DOHH2 (cell line): ENCODE data around the gene SEMA4D.

Source experiments
- H3F3A ChIP-seq: fragments of 200-600 bp; sonication (generic), shearing (Covaris generic); 2 replicates; pipeline ENCODE4 v1.6.0; 2016; ENCODE audit warnings: antibody characterized with exemption, mild to moderate bottlenecking; ENCODE audit not compliant: control insufficient read depth, insufficient read depth
- H3K27ac ChIP-seq: fragments of 200-600 bp; sonication (generic); 2 replicates; pipeline ENCODE4 v1.5.1; 2014; ENCODE audit warnings: low read depth, mild to moderate bottlenecking, low read length, moderate library complexity
- H3K27me3 ChIP-seq: fragments of 200-600 bp; sonication (generic); 2 replicates; pipeline ENCODE4 v1.6.1; 2014; ENCODE audit warnings: mild to moderate bottlenecking, low read length, mixed read lengths; ENCODE audit not compliant: control insufficient read depth
- H3K36me3 ChIP-seq: fragments of 200-600 bp; sonication (generic); 2 replicates; pipeline ENCODE4 v1.6.1; 2014; ENCODE audit warnings: mild to moderate bottlenecking, low read length, moderate library complexity, mixed read lengths; ENCODE audit not compliant: control insufficient read depth
- H3K4me1 ChIP-seq: fragments of 200-600 bp; sonication (generic); 2 replicates; pipeline ENCODE4 v1.6.1; 2014; ENCODE audit warnings: mild to moderate bottlenecking, low read length, mixed read lengths; ENCODE audit not compliant: control insufficient read depth
- H3K4me2 ChIP-seq: fragments of 200-600 bp; sonication (generic); 2 replicates; pipeline ENCODE4 v1.6.0; 2014; ENCODE audit warnings: mild to moderate bottlenecking, low read length, moderate library complexity
- H3K4me3 ChIP-seq: fragments of 200-600 bp; sonication (generic); 2 replicates; pipeline ENCODE4 v1.5.1; 2014; ENCODE audit warnings: mild to moderate bottlenecking, low read length, mixed read lengths
- H3K79me2 ChIP-seq: fragments of 200-600 bp; sonication (generic); 2 replicates; pipeline ENCODE4 v1.6.1; 2014; ENCODE audit warnings: mild to moderate bottlenecking, low read length, mixed read lengths; ENCODE audit not compliant: control insufficient read depth
- H3K9me2 ChIP-seq: fragments of 200-600 bp; sonication (generic); replicated peaks from 2 replicates; pipeline ENCODE4 v1.6.1; 2014; ENCODE audit warnings: mild to moderate bottlenecking, low read length, mixed read lengths; ENCODE audit not compliant: control insufficient read depth
- H3K9me3 ChIP-seq: fragments of 200-600 bp; sonication (generic); 2 replicates; pipeline ENCODE4 v1.6.1; 2014; ENCODE audit warnings: antibody characterized with exemption, low read length, mixed read lengths; ENCODE audit not compliant: control insufficient read depth, insufficient read depth
- H4K20me1 ChIP-seq: fragments of 200-600 bp; sonication (generic); 2 replicates; pipeline ENCODE4 v1.6.0; 2014; ENCODE audit warnings: low read depth, mild to moderate bottlenecking, antibody characterized with exemption, low read length, moderate library complexity; ENCODE audit not compliant: control insufficient read depth, insufficient read depth
- EZH2phosphoT487 ChIP-seq: fragments of 200-600 bp; sonication (generic); IDR thresholded peaks from 2 replicates; pipeline ENCODE4 v1.6.1; 2017; ENCODE audit warnings: borderline replicate concordance, mild to moderate bottlenecking, antibody characterized with exemption, low read length, moderate library complexity, mixed read lengths
- TF ChIP-seq, protein P1 (sequence below): fragments of 200-600 bp; sonication (generic); IDR thresholded peaks from one replicate; pipeline ENCODE4 v1.5.1; 2014; ENCODE audit warnings: antibody characterized with exemption, mild to moderate bottlenecking, low read depth, low read length; ENCODE audit not compliant: poor library complexity, severe bottlenecking

SEMA4D gene

DNA sequence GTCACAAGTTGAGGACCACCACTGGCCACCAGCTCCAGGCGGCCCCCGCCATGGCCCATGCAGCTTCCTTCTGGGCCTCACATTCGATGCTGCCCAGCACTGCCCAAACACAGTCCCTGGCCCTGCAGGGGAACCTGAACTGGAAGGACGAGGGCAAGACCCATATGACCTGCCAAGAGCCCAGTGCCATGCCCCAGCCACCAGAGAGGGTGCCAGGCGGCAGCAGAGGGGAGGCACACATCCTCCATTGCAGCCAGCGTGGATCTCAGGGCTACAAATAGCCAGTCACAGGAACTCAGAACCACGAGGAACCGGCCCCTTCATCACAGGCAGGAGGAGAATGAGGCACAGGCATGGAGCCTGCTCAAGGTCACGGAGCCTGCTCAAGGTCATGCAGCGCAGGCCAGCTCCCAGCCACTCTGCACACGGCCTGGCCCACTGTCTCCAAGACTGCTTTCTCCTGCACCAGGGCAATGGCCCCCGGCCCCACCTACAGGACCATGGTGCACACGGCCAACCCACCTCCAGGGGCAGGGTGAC, 69.6 kb downstream of the SEMA4D start:
- H4K20me1 ChIP-seq, result peaks cover 10% of the 10 kb centered on the region; the same call in 1 of the 2 replicates
- no peaks in the 10 kb centered on the region for H3K9me3 ChIP-seq
- H3K27ac ChIP-seq, result no peak overlapping the region
- H3K36me3 ChIP-seq, result no peaks in the 10 kb centered on the region
- H3K9me2 ChIP-seq, result no peaks in the 10 kb centered on the region
- H3F3A ChIP-seq, result no peaks in the 10 kb centered on the region
- H3K4me1 ChIP-seq, result peaks cover 29% of the 10 kb centered on the region
- no peak overlapping the region for H3K4me2 ChIP-seq
- H3K79me2 ChIP-seq, result no peaks in the 10 kb centered on the region
- H3K4me3 ChIP-seq, result no peak overlapping the region
- TF ChIP-seq, protein P1, sequence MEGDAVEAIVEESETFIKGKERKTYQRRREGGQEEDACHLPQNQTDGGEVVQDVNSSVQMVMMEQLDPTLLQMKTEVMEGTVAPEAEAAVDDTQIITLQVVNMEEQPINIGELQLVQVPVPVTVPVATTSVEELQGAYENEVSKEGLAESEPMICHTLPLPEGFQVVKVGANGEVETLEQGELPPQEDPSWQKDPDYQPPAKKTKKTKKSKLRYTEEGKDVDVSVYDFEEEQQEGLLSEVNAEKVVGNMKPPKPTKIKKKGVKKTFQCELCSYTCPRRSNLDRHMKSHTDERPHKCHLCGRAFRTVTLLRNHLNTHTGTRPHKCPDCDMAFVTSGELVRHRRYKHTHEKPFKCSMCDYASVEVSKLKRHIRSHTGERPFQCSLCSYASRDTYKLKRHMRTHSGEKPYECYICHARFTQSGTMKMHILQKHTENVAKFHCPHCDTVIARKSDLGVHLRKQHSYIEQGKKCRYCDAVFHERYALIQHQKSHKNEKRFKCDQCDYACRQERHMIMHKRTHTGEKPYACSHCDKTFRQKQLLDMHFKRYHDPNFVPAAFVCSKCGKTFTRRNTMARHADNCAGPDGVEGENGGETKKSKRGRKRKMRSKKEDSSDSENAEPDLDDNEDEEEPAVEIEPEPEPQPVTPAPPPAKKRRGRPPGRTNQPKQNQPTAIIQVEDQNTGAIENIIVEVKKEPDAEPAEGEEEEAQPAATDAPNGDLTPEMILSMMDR, result no peak
- TF ChIP-seq EZH2phosphoT487, result no peak
- no peaks in the 10 kb centered on the region for H3K27me3 ChIP-seq

DNA sequence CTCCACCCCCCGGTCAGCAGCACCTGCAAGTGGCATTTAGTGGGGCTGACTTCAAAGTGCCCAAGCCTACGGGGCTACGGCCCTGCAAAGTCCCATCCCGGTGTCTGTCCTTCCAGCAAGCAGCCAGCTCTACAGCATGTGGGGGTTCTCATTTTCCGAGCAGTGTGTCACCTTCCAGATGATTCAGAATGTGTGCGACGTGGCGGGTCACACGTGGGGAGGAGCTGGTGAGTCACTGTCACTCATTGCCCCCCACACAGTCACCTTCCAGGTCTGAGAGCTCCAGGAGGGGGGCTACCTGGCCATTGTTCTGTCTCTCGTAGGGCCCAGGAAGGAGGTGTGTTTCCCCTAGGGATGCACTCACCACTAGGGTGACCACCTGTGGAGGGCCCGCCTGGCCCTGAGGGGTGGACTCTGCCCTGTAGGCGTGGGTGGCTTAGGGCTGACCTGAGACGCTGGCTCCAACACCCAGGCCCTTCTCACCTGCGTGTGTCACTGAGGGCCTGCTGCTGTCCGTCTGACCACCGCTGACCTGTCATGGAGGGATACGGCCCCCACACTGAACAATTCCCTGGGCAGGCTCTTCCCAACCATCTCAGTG, 70.2 kb downstream of the SEMA4D start:
- Histone ChIP-seq H3K27me3 (no peaks in the 10 kb centered on the region), H3K4me1 (peaks cover 28% of the 10 kb centered on the region), H3F3A (no peaks in the 10 kb centered on the region), H3K36me3 (no peaks in the 10 kb centered on the region), H4K20me1 (peaks cover 10% of the 10 kb centered on the region; the same call in 1 of the 2 replicates), H3K9me3 (no peaks in the 10 kb centered on the region), H3K9me2 (no peaks in the 10 kb centered on the region), H3K4me2 (no peak overlapping the region), H3K79me2 (no peaks in the 10 kb centered on the region), H3K27ac (no peak overlapping the region), H3K4me3 (no peak overlapping the region)
- no peak for TF ChIP-seq EZH2phosphoT487
- TF ChIP-seq, protein P1, result no peak

DNA sequence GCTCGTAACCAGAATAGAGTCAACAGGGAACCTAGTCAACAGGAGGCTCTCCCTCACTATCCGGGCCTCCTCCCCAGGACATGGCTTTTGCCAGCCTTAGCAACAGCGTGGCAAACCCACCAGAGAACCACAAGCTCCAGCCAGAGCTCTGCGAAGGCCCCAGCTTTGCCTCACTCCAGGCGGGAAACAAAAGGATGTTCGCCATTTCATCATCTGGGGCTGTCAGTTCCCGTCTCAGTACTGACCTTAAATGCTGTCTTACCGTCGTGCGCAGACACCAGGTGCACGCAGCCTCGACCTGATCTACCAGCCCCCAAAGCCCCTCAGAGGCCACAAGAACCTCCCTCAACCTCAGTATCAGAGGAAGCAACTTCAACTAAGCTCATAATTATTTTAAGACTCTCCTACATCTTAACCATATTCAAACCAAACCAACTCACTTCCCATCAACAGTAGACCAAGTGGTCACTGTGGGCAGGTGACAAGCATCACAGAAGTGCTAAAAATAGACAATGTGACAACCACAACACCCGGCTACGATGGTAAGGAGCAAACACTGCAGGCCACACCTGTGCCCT, 71.4 kb downstream of the SEMA4D start:
- H3K9me3 ChIP-seq, result no peaks in the 10 kb centered on the region
- TF ChIP-seq, protein P1, result no peak
- no peak for TF ChIP-seq EZH2phosphoT487
- H3F3A ChIP-seq, result no peaks in the 10 kb centered on the region
- H3K9me2 ChIP-seq, result no peaks in the 10 kb centered on the region
- H3K27me3 ChIP-seq, result no peaks in the 10 kb centered on the region
- no peak overlapping the region for H3K27ac ChIP-seq
- no peak overlapping the region for H3K4me3 ChIP-seq
- H3K36me3 ChIP-seq, result no peaks in the 10 kb centered on the region
- peaks cover 10% of the 10 kb centered on the region; the same call in 1 of the 2 replicates for H4K20me1 ChIP-seq
- peak overlapping the region; percentile 25 for H3K4me2 ChIP-seq
- H3K4me1 ChIP-seq, result peaks cover 22% of the 10 kb centered on the region
- H3K79me2 ChIP-seq, result no peaks in the 10 kb centered on the region
